Stimulated activated effector memory CD8-positive, alpha-beta T cell treated with anti-CD3 and anti-CD28 coated beads, Interleukin-12 subunit alpha, Interleukin-12 subunit beta, amount 100 ng/mL, for 72 hours (primary cell): ENCODE data around the gene NEDD8.

ENCODE experiments used
- ATAC-seq: fragments of 150-1000 bp; cut with Tn5 transposase; 2 replicates; pipeline ENCODE4 v1.10.0; 2021
- DNase-seq, 2 donors: peaks; one replicate each; pipeline ENCODE4 v3.0.0; 2021 to 2022; ENCODE audit warnings: low spot score in 2 of 2
- H3K27ac Mint-ChIP-seq: one replicate; pipeline ENCODE4 v1.8.0; 2022; ENCODE audit warnings: mild to moderate bottlenecking, mixed read lengths
- H3K36me3 Mint-ChIP-seq: one replicate; pipeline ENCODE4 v1.8.0; 2022; ENCODE audit warnings: mild to moderate bottlenecking, mixed read lengths
- H3K4me1 Mint-ChIP-seq: one replicate; pipeline ENCODE4 v1.8.0; 2022; ENCODE audit warnings: mixed read lengths
- H3K4me3 Mint-ChIP-seq: one replicate; pipeline ENCODE4 v1.8.0; 2022; ENCODE audit warnings: mild to moderate bottlenecking, mixed read lengths
- H3K9me3 Mint-ChIP-seq: one replicate; pipeline ENCODE4 v1.8.0; 2022; ENCODE audit warnings: mixed read lengths

Gene NEDD8

GRCh38 chr14:24269910-24270536, 37.9 kb upstream of the NEDD8 start:
- ATAC-seq = no peak
- H3K4me3 Mint-ChIP-seq = peak overlapping the region; percentile 79
- peaks cover 54% of the 10 kb centered on the region for H3K4me1 Mint-ChIP-seq
- DNase-seq = no peak
- peaks cover 28% of the 10 kb centered on the region for H3K36me3 Mint-ChIP-seq
- no peaks in the 10 kb centered on the region for H3K9me3 Mint-ChIP-seq
- H3K27ac Mint-ChIP-seq = peak overlapping the region; percentile 91

- ATAC-seq (no peak), DNase-seq (no peak)
- Mint-ChIP-seq H3K4me3 (no peak overlapping the region), H3K36me3 (peaks cover 28% of the 10 kb centered on the region), H3K9me3 (no peaks in the 10 kb centered on the region), H3K4me1 (peaks cover 53% of the 10 kb centered on the region), H3K27ac (no peak overlapping the region)
Measured at GRCh38 chr14:24269368-24269767, 37.2 kb upstream of the NEDD8 start.

- no peaks in the 10 kb centered on the region for H3K9me3 Mint-ChIP-seq
- peaks cover 28% of the 10 kb centered on the region for H3K36me3 Mint-ChIP-seq
- H3K4me1 Mint-ChIP-seq = peaks cover 41% of the 10 kb centered on the region
- no peak overlapping the region for H3K27ac Mint-ChIP-seq
- H3K4me3 Mint-ChIP-seq = no peak overlapping the region
- DNase-seq (no peak), ATAC-seq (no peak)
Measured at GRCh38 chr14:24268225-24268624, 36.1 kb upstream of the NEDD8 start.

- Mint-ChIP-seq H3K4me1 (peaks cover 34% of the 10 kb centered on the region), H3K9me3 (no peaks in the 10 kb centered on the region), H3K27ac (peak overlapping the region; percentile 9), H3K36me3 (peaks cover 28% of the 10 kb centered on the region), H3K4me3 (no peak overlapping the region)
- ATAC-seq (no peak), DNase-seq (no peak)
Measured at GRCh38 chr14:24267516-24267915, 35.3 kb upstream of the NEDD8 start.

GRCh38 chr14:24266344-24267244, 34.4 kb upstream of the NEDD8 start:
- DNase-seq (no peak), ATAC-seq (no peak)
- H3K4me3 Mint-ChIP-seq = no peak overlapping the region
- no peaks in the 10 kb centered on the region for H3K9me3 Mint-ChIP-seq
- H3K4me1 Mint-ChIP-seq = peaks cover 25% of the 10 kb centered on the region
- peak overlapping the region; percentile 9 for H3K27ac Mint-ChIP-seq
- H3K36me3 Mint-ChIP-seq = peaks cover 23% of the 10 kb centered on the region

GRCh38 chr14:24264298-24264697, 32.1 kb upstream of the NEDD8 start:
- DNase-seq = no peak
- H3K27ac Mint-ChIP-seq = no peak overlapping the region

GRCh38 chr14:24263848-24264247, 31.7 kb upstream of the NEDD8 start:
- H3K9me3 Mint-ChIP-seq = no peaks in the 10 kb centered on the region
- H3K36me3 Mint-ChIP-seq = peaks cover 15% of the 10 kb centered on the region
- H3K4me3 Mint-ChIP-seq = no peak overlapping the region
- peaks cover 14% of the 10 kb centered on the region for H3K4me1 Mint-ChIP-seq
- DNase-seq = no peak
- no peak overlapping the region for H3K27ac Mint-ChIP-seq
- no peak for ATAC-seq

More at GRCh38 chr14:24264298-24264697, 32.1 kb upstream of the NEDD8 start:
- ATAC-seq = no peak
- no peaks in the 10 kb centered on the region for H3K9me3 Mint-ChIP-seq
- H3K4me1 Mint-ChIP-seq = peaks cover 16% of the 10 kb centered on the region
- no peak overlapping the region for H3K4me3 Mint-ChIP-seq
- H3K36me3 Mint-ChIP-seq = peaks cover 19% of the 10 kb centered on the region

GRCh38 chr14:24262821-24263733, 30.9 kb upstream of the NEDD8 start, which contains the start of gene TGM1:
TSS of gene TGM1 (minus strand) at chr14:24263177. CDS start at chr14:24262352, 825 bp downstream.
- H3K36me3 Mint-ChIP-seq = peaks cover 8% of the 10 kb centered on the region
- H3K9me3 Mint-ChIP-seq = no peaks in the 10 kb centered on the region
- ATAC-seq (peak; percentile 11), DNase-seq (no peak)
- peak within 1 kb of the TSS; percentile 68 for H3K27ac Mint-ChIP-seq
- no peak within 1 kb of the TSS for H3K4me3 Mint-ChIP-seq
- H3K4me1 Mint-ChIP-seq = peaks cover 14% of the 10 kb centered on the region

- Mint-ChIP-seq H3K27ac (no peak overlapping the region), H3K4me3 (no peak overlapping the region), H3K9me3 (no peaks in the 10 kb centered on the region), H3K4me1 (peaks cover 8% of the 10 kb centered on the region), H3K36me3 (peaks cover 3% of the 10 kb centered on the region)
- no peak for ATAC-seq
- DNase-seq = no peak
Measured at GRCh38 chr14:24261969-24262327, 29.8 kb upstream of the NEDD8 start.

GRCh38 chr14:24261256-24261968, 29.2 kb upstream of the NEDD8 start:
- Mint-ChIP-seq H3K9me3 (no peaks in the 10 kb centered on the region), H3K4me3 (no peak overlapping the region), H3K27ac (peak overlapping the region; percentile 49), H3K36me3 (no peaks in the 10 kb centered on the region), H3K4me1 (peaks cover 3% of the 10 kb centered on the region)
- no peak for DNase-seq
- no peak for ATAC-seq

GRCh38 chr14:24260780-24261157, 28.6 kb upstream of the NEDD8 start:
- Mint-ChIP-seq H3K27ac (peak overlapping the region; percentile 49), H3K4me3 (no peak overlapping the region), H3K36me3 (no peaks in the 10 kb centered on the region)

GRCh38 chr14:24260026-24260779, 28.0 kb upstream of the NEDD8 start:
- Mint-ChIP-seq H3K9me3 (no peaks in the 10 kb centered on the region), H3K4me3 (no peak overlapping the region), H3K4me1 (no peaks in the 10 kb centered on the region), H3K36me3 (peaks cover 2% of the 10 kb centered on the region), H3K27ac (no peak overlapping the region)
- ATAC-seq = no peak
- no peak for DNase-seq

More at GRCh38 chr14:24260780-24261157, 28.6 kb upstream of the NEDD8 start:
- Mint-ChIP-seq H3K9me3 (no peaks in the 10 kb centered on the region), H3K4me1 (no peaks in the 10 kb centered on the region)
- ATAC-seq (no peak), DNase-seq (no peak)

- peaks cover 5% of the 10 kb centered on the region for H3K36me3 Mint-ChIP-seq
- ATAC-seq = no peak
- no peaks in the 10 kb centered on the region for H3K9me3 Mint-ChIP-seq
- H3K27ac Mint-ChIP-seq = no peak overlapping the region
- no peak overlapping the region for H3K4me3 Mint-ChIP-seq
- H3K4me1 Mint-ChIP-seq = no peaks in the 10 kb centered on the region
- no peak for DNase-seq
Measured at GRCh38 chr14:24259282-24260025, 27.3 kb upstream of the NEDD8 start.
